ENCODE measurements around the gene TCF12. TPM values are rescaled to one million over a fixed set of nuclear protein-coding genes. Genes with fewer than 3 reads are reported as not detected.

The TCF12 gene
- total and polyA plus RNA-seq, 2 of the 8 experiments (the other 6 are each of a cell fraction or from before 2014, with no cell fraction given): 85.8 to 101 TPM

DNA sequence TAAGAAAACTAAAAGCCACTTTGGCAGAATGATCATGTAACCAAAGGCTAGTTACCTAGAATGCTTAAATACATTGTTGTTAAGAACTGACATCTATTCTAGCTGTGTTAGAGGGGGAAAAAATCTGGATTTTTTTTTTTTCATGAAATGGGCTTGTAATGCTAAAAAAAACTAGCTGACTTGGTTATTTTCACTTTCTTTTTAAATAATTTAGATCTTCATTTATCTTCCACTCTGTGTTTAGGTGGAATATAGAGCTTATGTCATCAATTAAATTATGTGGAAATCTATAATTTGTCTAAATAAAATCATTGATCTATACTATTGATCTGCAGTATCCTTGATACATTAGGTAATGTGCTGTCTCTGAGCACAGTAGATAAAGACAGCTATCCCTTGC, 217.4 kb downstream of the TCF12 start:
- H3K18ac ChIP-seq (ENCODE audit: extremely low read depth, low read length): no peak overlapping the region
- no peak overlapping the region for H3K9ac ChIP-seq (replicated peaks in 1 of 4; ENCODE audit: extremely low read depth in 1 of 4, low read depth in 3 of 4, low read length in 3 of 4)
- H3K56ac ChIP-seq (replicated peaks; ENCODE audit: insufficient read length, low read depth, low read length): no peak overlapping the region
- peaks cover 0 to 2% of the 10 kb centered on the region in 2 experiments for H4K20me1 ChIP-seq (replicated peaks in 1 of 2; ENCODE audit: control insufficient read depth in 1 of 2, insufficient read depth in 2 of 2, low read length in 2 of 2)
- H3K4me3 ChIP-seq (ENCODE audit: extremely low read depth in 1 of 4, insufficient read depth in 2 of 4, low read depth in 3 of 4, low read length in 4 of 4): no peak overlapping the region
- H3K79me2 ChIP-seq (ENCODE audit: control insufficient read depth in 1 of 2, insufficient read depth in 2 of 2, low read length in 2 of 2): peaks cover 0 to 21% of the 10 kb centered on the region in 2 experiments; a peak in 2 of 4 replicates
- no peaks in the 10 kb centered on the region for H3K79me1 ChIP-seq (ENCODE audit: low read depth, low read length)
- no peaks in the 10 kb centered on the region for H3K9me3 ChIP-seq (ENCODE audit: insufficient read depth in 2 of 2, low read depth in 1 of 2, low read length in 1 of 2)
- no peak overlapping the region for H4K8ac ChIP-seq (ENCODE audit: extremely low read depth, insufficient read depth, low read length)
- no peak overlapping the region for H3K27ac ChIP-seq (ENCODE audit: low read depth, low read length)
- ChIA-PET CTCF (ENCODE audit: partially characterized antibody) (interaction anchor here (0.6 to 1.5 kb wide), 9 partner anchors 9 to 827 kb away, joined by 3 to 7 read pairs (median 3); no protein-coding TSS in a partner anchor), POLR2A (ENCODE audit: partially characterized antibody) (interaction anchor here (0.6 to 1.1 kb wide), 4 partner anchors 10 to 218 kb away, joined by 3 to 4 read pairs (median 4); partner anchors contain the start of gene TCF12)
- no peak overlapping the region for H2BK12ac ChIP-seq (ENCODE audit: low read depth, low read length)
- no peaks in the 10 kb centered on the region for H3K27me3 ChIP-seq (replicated peaks in 1 of 4; ENCODE audit: control insufficient read depth in 3 of 4, extremely low read depth in 1 of 4, insufficient read depth in 3 of 4, low read length in 3 of 4)
- H3K36me3 ChIP-seq (ENCODE audit: control insufficient read depth in 2 of 4, insufficient read depth in 4 of 4, low read length in 3 of 4): no peaks in the 10 kb centered on the region
- H4K5ac ChIP-seq (ENCODE audit: insufficient read length, low read depth, low read length): no peak overlapping the region
- FAIRE-seq: no peak
- H4K91ac ChIP-seq (replicated peaks; ENCODE audit: insufficient read length, low read length): no peak overlapping the region
- no peak overlapping the region for H2BK5ac ChIP-seq (ENCODE audit: low read depth, low read length)
- no peak overlapping the region for H3K23ac ChIP-seq (ENCODE audit: insufficient read length)
- no peak overlapping the region for H2BK15ac ChIP-seq (ENCODE audit: low read length)
- no peaks in the 10 kb centered on the region for H3K23me2 ChIP-seq (ENCODE audit: low read depth, low read length)
- no peak overlapping the region for H2BK20ac ChIP-seq (ENCODE audit: low read length)
- H3K4me1 ChIP-seq (replicated peaks in 1 of 4; ENCODE audit: control insufficient read depth in 3 of 4, insufficient read depth in 4 of 4, low read length in 3 of 4): peaks cover 2 to 16% (median 10%) of the 10 kb centered on the region in 4 experiments; a peak in 6 of 7 replicates
- no peak overlapping the region for H2AFZ ChIP-seq (ENCODE audit: low read length)
- H3K4ac ChIP-seq (replicated peaks; ENCODE audit: insufficient read length, low read depth, low read length): no peak overlapping the region
- H2BK120ac ChIP-seq (replicated peaks; ENCODE audit: low read depth, low read length): no peak overlapping the region
- no peak for DNase-seq (ENCODE audit: low read depth in 1 of 2, low spot score in 2 of 2)
- no peak overlapping the region for H2AK5ac ChIP-seq (ENCODE audit: low read depth, low read length)
- no peak for TF ChIP-seq RFX5 (IDR thresholded peaks at IDR 0.05; ENCODE audit: borderline replicate concordance, low read depth, low read length)
- TF ChIP-seq SP1 (IDR thresholded peaks at IDR 0.05; ENCODE audit: low read depth, low read length): no peak
- TF ChIP-seq JUN (IDR thresholded peaks at IDR 0.05; ENCODE audit: low read depth, low read length): no peak
- H3K4me2 ChIP-seq (ENCODE audit: insufficient read depth in 1 of 2, low read depth in 2 of 2, low read length in 2 of 2): no peak overlapping the region
- H3K14ac ChIP-seq (ENCODE audit: insufficient read length): no peak overlapping the region
